ENCODE data around the gene IRF1. TPM values are rescaled to one million over a fixed set of nuclear protein-coding genes. Genes with fewer than 3 reads are reported as not detected.

The IRF1 gene
- polyA plus RNA-seq, 3 donors, result 125 to 363 (median 129) TPM

DNA sequence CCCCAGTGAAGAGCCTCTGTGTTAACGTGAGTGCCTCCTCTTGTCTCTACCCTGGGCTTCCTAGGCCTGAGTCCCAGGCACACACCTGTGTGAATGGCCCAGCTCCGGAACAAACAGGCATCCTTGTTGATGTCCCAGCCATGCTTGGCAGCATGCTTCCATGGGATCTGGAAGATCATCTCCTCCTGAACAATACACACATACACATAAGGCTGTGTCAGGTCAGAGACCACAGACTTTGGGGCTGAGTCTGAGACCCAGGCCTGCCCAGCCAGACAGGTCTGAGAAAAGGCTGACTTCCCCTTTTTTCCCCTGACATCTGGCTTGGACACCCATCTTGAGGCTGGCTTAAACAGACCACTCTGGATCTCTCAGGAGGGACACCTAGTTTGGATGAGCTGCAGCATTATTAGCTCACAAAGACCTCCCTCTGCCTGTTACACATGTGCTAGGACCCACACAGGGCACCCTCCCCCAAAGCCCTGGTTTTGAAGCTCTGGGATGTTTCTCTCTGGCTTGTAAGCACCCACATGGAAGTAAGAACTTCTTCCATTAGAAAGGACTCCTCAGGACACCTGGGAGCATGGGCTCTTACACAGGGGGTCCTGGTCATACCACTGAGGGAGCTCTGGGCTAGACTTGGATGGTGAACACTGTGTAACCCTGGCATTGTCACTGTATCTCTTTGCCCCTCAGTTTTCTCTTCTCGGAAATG, 2.6 kb downstream of the IRF1 start:
- Mint-ChIP-seq H3K4me1 (peaks cover 73% of the 10 kb centered on the region), H3K4me3 (peak overlapping the region; percentile 97 to 98), H3K9me3 (peaks cover 0 to 4% (median 0%) of the 10 kb centered on the region in 7 donors), H3K27me3 (ENCODE audit: low read depth in 3 of 3) (peaks cover 0 to 2% (median 0%) of the 10 kb centered on the region in 3 donors), H3K27ac (peak overlapping the region; percentile 53 to 96 (median 85)), H3K36me3 (peaks cover 66 to 67% of the 10 kb centered on the region in 2 donors)
- Histone ChIP-seq H3K27ac (ENCODE audit: low read depth in 1 of 2, low read length in 2 of 2) (peak overlapping the region in 1 of 2 donors; percentile 97), H4K20me1 (ENCODE audit: insufficient read depth, low read length) (peaks cover 76% of the 10 kb centered on the region), H3K4me2 (replicated peaks; ENCODE audit: extremely low read depth, low read length, poor library complexity, severe bottlenecking) (peak overlapping the region; percentile 100), H3K9me3 (replicated peaks in 1 of 2; ENCODE audit: control insufficient read depth in 1 of 2, insufficient read depth in 1 of 2, low read length in 2 of 2) (no peaks in the 10 kb centered on the region), H3K79me2 (ENCODE audit: insufficient read depth, low read length) (peaks cover 87% of the 10 kb centered on the region), H2AFZ (ENCODE audit: insufficient read depth, low read depth, low read length, poor library complexity, severe bottlenecking) (no peak overlapping the region), H3K9ac (ENCODE audit: insufficient read depth, low read length, poor library complexity, severe bottlenecking) (peak overlapping the region; percentile 94), H3K27me3 (ENCODE audit: control insufficient read depth in 2 of 2, insufficient read depth in 2 of 2, low read length in 2 of 2) (no peaks in the 10 kb centered on the region), H3K4me1 (ENCODE audit: control insufficient read depth in 1 of 2, insufficient read depth in 2 of 2, low read length in 2 of 2) (peaks cover 63 to 84% of the 10 kb centered on the region in 2 donors), H3K36me3 (replicated peaks in 1 of 2; ENCODE audit: control insufficient read depth in 1 of 2, insufficient read depth in 2 of 2, low read length in 2 of 2) (peaks cover 63 to 68% of the 10 kb centered on the region in 2 donors), H3K4me3 (replicated peaks in 1 of 3; ENCODE audit: low read depth in 2 of 3, low read length in 3 of 3) (peak overlapping the region; percentile 88 to 98 (median 91))
- intact Hi-C loops (cut with micrococcal nuclease), result loop anchor here (5.0 kb wide), 2 partner anchors 71 to 196 kb away; partner anchors contain the start of gene SLC22A4 (in 1 of the 2)
- WGBS (ENCODE audit: insufficient coverage), result 46% methylated on average over 2 of the region's 3 CpGs
- TF ChIP-seq, protein P1, sequence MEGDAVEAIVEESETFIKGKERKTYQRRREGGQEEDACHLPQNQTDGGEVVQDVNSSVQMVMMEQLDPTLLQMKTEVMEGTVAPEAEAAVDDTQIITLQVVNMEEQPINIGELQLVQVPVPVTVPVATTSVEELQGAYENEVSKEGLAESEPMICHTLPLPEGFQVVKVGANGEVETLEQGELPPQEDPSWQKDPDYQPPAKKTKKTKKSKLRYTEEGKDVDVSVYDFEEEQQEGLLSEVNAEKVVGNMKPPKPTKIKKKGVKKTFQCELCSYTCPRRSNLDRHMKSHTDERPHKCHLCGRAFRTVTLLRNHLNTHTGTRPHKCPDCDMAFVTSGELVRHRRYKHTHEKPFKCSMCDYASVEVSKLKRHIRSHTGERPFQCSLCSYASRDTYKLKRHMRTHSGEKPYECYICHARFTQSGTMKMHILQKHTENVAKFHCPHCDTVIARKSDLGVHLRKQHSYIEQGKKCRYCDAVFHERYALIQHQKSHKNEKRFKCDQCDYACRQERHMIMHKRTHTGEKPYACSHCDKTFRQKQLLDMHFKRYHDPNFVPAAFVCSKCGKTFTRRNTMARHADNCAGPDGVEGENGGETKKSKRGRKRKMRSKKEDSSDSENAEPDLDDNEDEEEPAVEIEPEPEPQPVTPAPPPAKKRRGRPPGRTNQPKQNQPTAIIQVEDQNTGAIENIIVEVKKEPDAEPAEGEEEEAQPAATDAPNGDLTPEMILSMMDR (IDR thresholded peaks at IDR 0.05), result no peak
- DNase-seq, result peak in 2 of 3 donors; percentile 62 to 79

DNA sequence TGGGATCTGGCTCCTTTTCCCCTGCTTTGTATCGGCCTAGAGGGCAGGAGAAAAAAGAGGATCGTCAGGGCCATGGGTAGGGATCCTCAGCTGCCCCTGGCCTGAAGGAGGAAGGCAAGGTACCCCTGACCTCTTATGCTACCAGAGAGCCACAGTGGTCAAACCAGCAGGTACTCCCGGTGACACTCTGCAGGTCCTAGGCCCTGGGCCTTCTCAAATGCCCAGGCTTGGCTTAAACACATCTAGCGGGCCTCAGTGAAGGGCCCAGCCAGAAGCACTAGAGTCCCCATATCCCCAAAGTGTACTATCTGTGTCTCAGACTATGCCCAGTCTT, 3.5 kb downstream of the IRF1 start:
- 100% methylated on average over 1 of the region's 4 CpGs for WGBS (ENCODE audit: insufficient coverage)
- Histone ChIP-seq H3K27me3 (ENCODE audit: control insufficient read depth in 2 of 2, insufficient read depth in 2 of 2, low read length in 2 of 2) (no peaks in the 10 kb centered on the region), H3K4me1 (ENCODE audit: control insufficient read depth in 1 of 2, insufficient read depth in 2 of 2, low read length in 2 of 2) (peaks cover 57 to 75% of the 10 kb centered on the region in 2 donors), H3K36me3 (replicated peaks in 1 of 2; ENCODE audit: control insufficient read depth in 1 of 2, insufficient read depth in 2 of 2, low read length in 2 of 2) (peaks cover 66 to 74% of the 10 kb centered on the region in 2 donors), H3K27ac (ENCODE audit: low read depth in 1 of 2, low read length in 2 of 2) (peak overlapping the region; percentile 33 to 97), H3K9ac (ENCODE audit: insufficient read depth, low read length, poor library complexity, severe bottlenecking) (peak overlapping the region; percentile 94), H3K79me2 (ENCODE audit: insufficient read depth, low read length) (peaks cover 85% of the 10 kb centered on the region), H4K20me1 (ENCODE audit: insufficient read depth, low read length) (peaks cover 83% of the 10 kb centered on the region), H3K4me3 (replicated peaks in 1 of 3; ENCODE audit: low read depth in 2 of 3, low read length in 3 of 3) (peak overlapping the region; percentile 88 to 98 (median 91)), H3K4me2 (replicated peaks; ENCODE audit: extremely low read depth, low read length, poor library complexity, severe bottlenecking) (peak overlapping the region; percentile 100), H2AFZ (ENCODE audit: insufficient read depth, low read depth, low read length, poor library complexity, severe bottlenecking) (no peak overlapping the region), H3K9me3 (replicated peaks in 1 of 2; ENCODE audit: control insufficient read depth in 1 of 2, insufficient read depth in 1 of 2, low read length in 2 of 2) (no peaks in the 10 kb centered on the region)
- TF ChIP-seq, protein P1 (IDR thresholded peaks at IDR 0.05), result no peak
- Mint-ChIP-seq H3K4me1 (peaks cover 66% of the 10 kb centered on the region), H3K36me3 (peaks cover 70 to 76% of the 10 kb centered on the region in 2 donors), H3K27me3 (ENCODE audit: low read depth in 3 of 3) (peaks cover 0 to 4% (median 0%) of the 10 kb centered on the region in 3 donors), H3K9me3 (peaks cover 0 to 4% (median 0%) of the 10 kb centered on the region in 7 donors), H3K27ac (peak overlapping the region in 6 of 7 donors; percentile 46 to 92 (median 82)), H3K4me3 (peak overlapping the region; percentile 97 to 98)
- intact Hi-C loops (cut with micrococcal nuclease), result loop anchor here (5.0 kb wide), 2 partner anchors 70 to 195 kb away; partner anchors contain the start of gene SLC22A4 (in 1 of the 2)
- DNase-seq, result no peak
